CD14-positive monocyte (primary cell): ENCODE measurements around the gene GPR158. TPM values are rescaled to one million over a fixed set of nuclear protein-coding genes. Genes with fewer than 3 reads are reported as not detected.

Experiments
- DNase-seq, 3 donors: peaks; one replicate each; pipeline ENCODE4 v3.0.0-alpha.2; 2011 to 2022
- H2AFZ ChIP-seq: 2 replicates; pipeline ENCODE4 v1.6.0; 2012; ENCODE audit warnings: mild to moderate bottlenecking, low read depth, low read length, inconsistent platforms; ENCODE audit not compliant: insufficient read depth, poor library complexity, severe bottlenecking
- H3K27ac ChIP-seq, 2 donors: 1 replicate in 1 of 2; 2 replicates in 1 of 2; pipeline ENCODE4 v1.5.1; 2012 to 2013; ENCODE audit warnings: low read length in 2 of 2, control low read depth in 1 of 2, inconsistent platforms in 1 of 2, low read depth in 1 of 2, mild to moderate bottlenecking in 1 of 2
- H3K27me3 ChIP-seq, 2 donors: one replicate each; pipeline versions ENCODE4 v1.6.0 to v1.6.1; 2011 to 2013; ENCODE audit warnings: low read length in 2 of 2; ENCODE audit not compliant: control insufficient read depth in 2 of 2, insufficient read depth in 2 of 2
- H3K36me3 ChIP-seq, 2 donors: replicated peaks in 1 of 2; 1 replicate in 1 of 2; 2 replicates in 1 of 2; pipeline versions ENCODE4 v1.5.1 to v1.6.1; 2012 to 2013; ENCODE audit warnings: low read length in 2 of 2, control low read depth in 1 of 2, inconsistent platforms in 1 of 2, mild to moderate bottlenecking in 1 of 2; ENCODE audit not compliant: insufficient read depth in 2 of 2, control insufficient read depth in 1 of 2
- H3K4me1 ChIP-seq, 2 donors: 1 replicate in 1 of 2; 2 replicates in 1 of 2; pipeline versions ENCODE4 v1.5.1 to v1.6.1; 2012 to 2013; ENCODE audit warnings: low read length in 2 of 2, control low read depth in 1 of 2, inconsistent platforms in 1 of 2, mild to moderate bottlenecking in 1 of 2, moderate library complexity in 1 of 2; ENCODE audit not compliant: insufficient read depth in 2 of 2, control insufficient read depth in 1 of 2
- H3K4me2 ChIP-seq: replicated peaks from 2 replicates; pipeline ENCODE3; 2012; ENCODE audit warnings: low read length, moderate library complexity, mild to moderate bottlenecking; ENCODE audit not compliant: poor library complexity, severe bottlenecking; ENCODE audit errors: extremely low read depth
- H3K4me3 ChIP-seq, 3 experiments: fragments of 200-600 bp in 1 of 3; sonication (generic) in 1 of 3; replicated peaks in 1 of 3; 1 replicate in 2 of 3; 2 replicates in 1 of 3; pipeline ENCODE4 v1.5.1; 2011 to 2013; ENCODE audit warnings: low read length in 3 of 3, mild to moderate bottlenecking in 3 of 3, control low read depth in 2 of 3, low read depth in 2 of 3, inconsistent platforms in 1 of 3, moderate library complexity in 1 of 3
- H3K79me2 ChIP-seq: 2 replicates; pipeline ENCODE4 v1.6.0; 2012; ENCODE audit warnings: mild to moderate bottlenecking, control low read depth, inconsistent platforms, low read length, moderate library complexity; ENCODE audit not compliant: insufficient read depth
- H3K9ac ChIP-seq: 2 replicates; pipeline ENCODE4 v1.6.0; 2017; ENCODE audit warnings: low read length, mild to moderate bottlenecking; ENCODE audit not compliant: insufficient read depth, poor library complexity, severe bottlenecking
- H3K9me3 ChIP-seq, 2 donors: replicated peaks in 1 of 2; 1 replicate in 1 of 2; 2 replicates in 1 of 2; pipeline versions ENCODE4 v1.5.1 to v1.6.1; 2012 to 2013; ENCODE audit warnings: low read length in 2 of 2, control low read depth in 1 of 2; ENCODE audit not compliant: control insufficient read depth in 1 of 2, insufficient read depth in 1 of 2
- H4K20me1 ChIP-seq: 2 replicates; pipeline ENCODE4 v1.6.0; 2012; ENCODE audit warnings: mild to moderate bottlenecking, low read length, control low read depth, moderate library complexity; ENCODE audit not compliant: insufficient read depth
- H3K27ac Mint-ChIP-seq, 7 donors: one replicate each; pipeline ENCODE4 v1.8.0; 2020; ENCODE audit warnings: mild to moderate bottlenecking in 7 of 7, mixed read lengths in 7 of 7, moderate library complexity in 6 of 7, inconsistent platforms in 2 of 7
- H3K27me3 Mint-ChIP-seq, 3 donors: one replicate each; pipeline ENCODE4 v1.8.0; 2021 to 2022; ENCODE audit warnings: low read depth in 3 of 3, mild to moderate bottlenecking in 3 of 3, mixed read lengths in 3 of 3, moderate library complexity in 3 of 3, inconsistent platforms in 1 of 3
- H3K36me3 Mint-ChIP-seq, 2 donors: one replicate each; pipeline ENCODE4 v1.8.0; 2020; ENCODE audit warnings: mixed read lengths in 2 of 2, inconsistent platforms in 1 of 2, mild to moderate bottlenecking in 1 of 2
- H3K4me1 Mint-ChIP-seq: one replicate; pipeline ENCODE4 v1.8.0; 2020; ENCODE audit warnings: mild to moderate bottlenecking, mixed read lengths
- H3K4me3 Mint-ChIP-seq, 2 donors: one replicate each; pipeline ENCODE4 v1.8.0; 2020; ENCODE audit warnings: mild to moderate bottlenecking in 2 of 2, mixed read lengths in 2 of 2, moderate library complexity in 1 of 2
- H3K9me3 Mint-ChIP-seq, 7 donors: one replicate each; pipeline ENCODE4 v1.8.0; 2020 to 2022; ENCODE audit warnings: mixed read lengths in 7 of 7, mild to moderate bottlenecking in 6 of 7, moderate library complexity in 6 of 7, inconsistent platforms in 2 of 7
- CTCF ChIP-seq: fragments of 200-600 bp; IDR thresholded peaks from one replicate; pipeline ENCODE4 v1.8.0; 2022; ENCODE audit warnings: antibody characterized with exemption, mild to moderate bottlenecking
- WGBS: methylation state at CpG from one replicate; pipeline ENCODE4 v1.1.5; 2013; ENCODE audit warnings: missing lambda C conversion rate; ENCODE audit not compliant: insufficient coverage; 5-methylcytosine and 5-hydroxymethylcytosine counted together
- intact Hi-C, 2 donors: fragments of 100-400 bp; cut with micrococcal nuclease; formaldehyde crosslinking; loops; one replicate each; pipeline versions ENCODE4 v1.15.0 to v1.15.1; 2023
- polyA plus RNA-seq, 3 donors: library from polyadenylated mRNA; depleted of rRNA in 1 of 3; unstranded in 2 of 3; stranded (reverse) in 1 of 3; fragments of 300-500 nt in 2 of 3; fragments of >200 nt in 1 of 3; fragmentation: Illumina TruSeq in 2 of 3; gene quantifications; 1 replicate in 2 of 3; 2 replicates in 1 of 3; pipeline ENCODE4 v1.2.3, GENCODE V29; 2012 to 2021

GPR158 gene
- polyA plus RNA-seq, 3 donors, result not detected

GRCh38 chr10:25288181-25288580, 113.4 kb downstream of the GPR158 start:
- peaks cover 0 to 2% (median 0%) of the 10 kb centered on the region in 3 donors for H3K27me3 Mint-ChIP-seq
- no peak for DNase-seq
- Histone ChIP-seq H3K4me2 (no peak overlapping the region), H3K27me3 (no peaks in the 10 kb centered on the region), H2AFZ (no peak overlapping the region), H3K79me2 (no peaks in the 10 kb centered on the region), H3K9me3 (peaks cover 0 to 23% of the 10 kb centered on the region in 2 donors), H3K4me3 (no peak overlapping the region), H3K4me1 (no peaks in the 10 kb centered on the region), H3K9ac (no peak overlapping the region), H3K27ac (no peak overlapping the region), H3K36me3 (no peaks in the 10 kb centered on the region), H4K20me1 (no peaks in the 10 kb centered on the region)
- no peak overlapping the region for H3K27ac Mint-ChIP-seq
- H3K4me3 Mint-ChIP-seq, result no peak overlapping the region
- intact Hi-C loops, result no loop called here
- peaks cover 3 to 12% (median 8%) of the 10 kb centered on the region in 7 donors for H3K9me3 Mint-ChIP-seq
- H3K36me3 Mint-ChIP-seq, result no peaks in the 10 kb centered on the region
- WGBS, result no CpG with 5 or more reads among the region's 1 CpG
- H3K4me1 Mint-ChIP-seq, result no peaks in the 10 kb centered on the region
- TF ChIP-seq CTCF, result no peak

GRCh38 chr10:25294032-25294926, 119.5 kb downstream of the GPR158 start:
- H3K36me3 Mint-ChIP-seq, result no peaks in the 10 kb centered on the region
- WGBS, result no CpG with 5 or more reads among the region's 5 CpGs
- no peaks in the 10 kb centered on the region for H3K36me3 ChIP-seq

More at GRCh38 chr10:25294032-25294926, 119.5 kb downstream of the GPR158 start:
- Histone ChIP-seq H3K27ac (no peak overlapping the region), H3K4me3 (no peak overlapping the region), H3K4me1 (no peaks in the 10 kb centered on the region), H3K9me3 (peaks cover 3% of the 10 kb centered on the region in 2 donors), H3K27me3 (no peaks in the 10 kb centered on the region), H4K20me1 (no peaks in the 10 kb centered on the region), H3K79me2 (no peaks in the 10 kb centered on the region), H2AFZ (no peak overlapping the region), H3K9ac (no peak overlapping the region), H3K4me2 (no peak overlapping the region)
- no peak for DNase-seq
- TF ChIP-seq CTCF, result no peak
- Mint-ChIP-seq H3K27ac (no peak overlapping the region), H3K4me3 (no peak overlapping the region), H3K9me3 (peaks cover 0 to 7% (median 1%) of the 10 kb centered on the region in 7 donors), H3K4me1 (no peaks in the 10 kb centered on the region), H3K27me3 (no peaks in the 10 kb centered on the region)
- intact Hi-C loops, result no loop called here
